ENCODE results near the gene RELN. TPM values are rescaled to one million over a fixed set of nuclear protein-coding genes. Genes with fewer than 3 reads are reported as not detected.

Gene RELN
- total RNA-seq, 1 experiment from 2014 or later: 0.02 TPM

DNA sequence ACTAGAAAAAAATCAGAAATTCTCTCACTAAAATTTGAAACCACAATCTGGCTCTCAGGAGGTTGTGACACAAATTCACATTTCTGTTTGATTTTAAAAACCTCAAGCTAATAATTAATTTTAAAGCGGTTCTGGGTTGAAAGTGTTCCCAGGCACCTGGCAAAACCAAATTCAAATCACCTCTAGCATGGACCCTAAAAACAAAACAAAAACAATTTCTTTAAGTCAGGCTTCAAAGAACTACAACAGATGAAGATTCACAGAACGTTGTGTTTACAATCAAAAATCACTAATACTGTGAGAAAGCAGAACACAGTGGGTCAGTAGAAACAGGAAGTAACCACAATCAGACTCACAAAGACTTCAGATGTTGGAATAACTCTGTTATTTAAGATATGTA lies 7.2 kb upstream of the RELN start:
- WGBS (ENCODE audit: extremely low coverage, insufficient read length, low lambda C conversion rate): no CpG with 5 or more reads among the region's 2 CpGs

More for the DNA sequence above, 7.2 kb upstream of the RELN start:
- H3T11ph ChIP-seq (ENCODE audit: low read length): no peak overlapping the region
- no peaks in the 10 kb centered on the region; the same call in 1 of the 2 replicates for H3K27me3 ChIP-seq (ENCODE audit: insufficient read depth, low read length)
- H2AFZ ChIP-seq (ENCODE audit: low read length): no peak overlapping the region
- H3K27ac ChIP-seq (ENCODE audit: insufficient read length, low read depth, low read length): no peak overlapping the region
- peaks cover 14% of the 10 kb centered on the region for H3K27me3 Mint-ChIP-seq (ENCODE audit: low read depth)
- no peak overlapping the region for H3K18ac ChIP-seq (ENCODE audit: insufficient read length, low read depth, low read length)
- H2BK12ac ChIP-seq (ENCODE audit: insufficient read length, low read depth, low read length): no peak overlapping the region
- no peak overlapping the region for H3K27ac Mint-ChIP-seq
- H3K4me1 Mint-ChIP-seq: no peaks in the 10 kb centered on the region
- no peak overlapping the region for H4K5ac ChIP-seq (ENCODE audit: insufficient read length, low read depth, low read length)
- H3K4me3 Mint-ChIP-seq: no peak overlapping the region
- H3K56ac ChIP-seq (ENCODE audit: insufficient read length, low read depth, low read length): no peak overlapping the region
- no peaks in the 10 kb centered on the region for H3K79me1 ChIP-seq (ENCODE audit: insufficient read depth, low read depth, low read length, poor library complexity, severe bottlenecking)
- H2BK5ac ChIP-seq (ENCODE audit: insufficient read length, low read length): no peak overlapping the region
- H3K36me3 Mint-ChIP-seq (ENCODE audit: insufficient read depth in 1 of 3, low read depth in 3 of 3): no peaks in the 10 kb centered on the region
- H3K23ac ChIP-seq (ENCODE audit: insufficient read length, low read depth, low read length): no peak overlapping the region
- H4K8ac ChIP-seq (replicated peaks; ENCODE audit: insufficient read length, low read depth, low read length): no peak overlapping the region
- no peaks in the 10 kb centered on the region for H3K23me2 ChIP-seq (ENCODE audit: insufficient read length, low read depth, low read length, poor library complexity, severe bottlenecking)
- no peak overlapping the region for H2BK120ac ChIP-seq (ENCODE audit: low read depth, low read length, poor library complexity, severe bottlenecking)
- no peak overlapping the region for H3K4ac ChIP-seq (ENCODE audit: low read depth, low read length)
- no peaks in the 10 kb centered on the region for H3K9me3 Mint-ChIP-seq
- H3K4me1 ChIP-seq (ENCODE audit: insufficient read depth, low read length): no peaks in the 10 kb centered on the region; the same call in 1 of the 2 replicates
- H3K4me2 ChIP-seq (ENCODE audit: insufficient read depth, insufficient read length, low read length): no peak overlapping the region
- TF ChIP-seq, protein P1, sequence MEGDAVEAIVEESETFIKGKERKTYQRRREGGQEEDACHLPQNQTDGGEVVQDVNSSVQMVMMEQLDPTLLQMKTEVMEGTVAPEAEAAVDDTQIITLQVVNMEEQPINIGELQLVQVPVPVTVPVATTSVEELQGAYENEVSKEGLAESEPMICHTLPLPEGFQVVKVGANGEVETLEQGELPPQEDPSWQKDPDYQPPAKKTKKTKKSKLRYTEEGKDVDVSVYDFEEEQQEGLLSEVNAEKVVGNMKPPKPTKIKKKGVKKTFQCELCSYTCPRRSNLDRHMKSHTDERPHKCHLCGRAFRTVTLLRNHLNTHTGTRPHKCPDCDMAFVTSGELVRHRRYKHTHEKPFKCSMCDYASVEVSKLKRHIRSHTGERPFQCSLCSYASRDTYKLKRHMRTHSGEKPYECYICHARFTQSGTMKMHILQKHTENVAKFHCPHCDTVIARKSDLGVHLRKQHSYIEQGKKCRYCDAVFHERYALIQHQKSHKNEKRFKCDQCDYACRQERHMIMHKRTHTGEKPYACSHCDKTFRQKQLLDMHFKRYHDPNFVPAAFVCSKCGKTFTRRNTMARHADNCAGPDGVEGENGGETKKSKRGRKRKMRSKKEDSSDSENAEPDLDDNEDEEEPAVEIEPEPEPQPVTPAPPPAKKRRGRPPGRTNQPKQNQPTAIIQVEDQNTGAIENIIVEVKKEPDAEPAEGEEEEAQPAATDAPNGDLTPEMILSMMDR (conservative IDR thresholded peaks at IDR 0.05): no peak
- no peak for DNase-seq
- H3K9ac ChIP-seq (ENCODE audit: extremely low read depth, insufficient read length, low read length): no peak overlapping the region
- no peak overlapping the region for H4K91ac ChIP-seq (ENCODE audit: insufficient read length, low read depth, low read length)
- no peak overlapping the region for H3K14ac ChIP-seq (ENCODE audit: insufficient read depth, low read length)
- no peak overlapping the region for H2BK20ac ChIP-seq (ENCODE audit: low read depth, low read length, poor library complexity, severe bottlenecking)
- H2AK5ac ChIP-seq (ENCODE audit: insufficient read length, low read length): no peak overlapping the region
- H3K9me3 ChIP-seq (ENCODE audit: control insufficient read depth, low read depth, low read length): no peaks in the 10 kb centered on the region
- H4K20me1 ChIP-seq (ENCODE audit: control insufficient read depth, insufficient read depth, insufficient read length): no peaks in the 10 kb centered on the region
- no peaks in the 10 kb centered on the region for H3K79me2 ChIP-seq (ENCODE audit: insufficient read depth, low read length)
- no peak overlapping the region for H2BK15ac ChIP-seq (ENCODE audit: low read depth, low read length)

Data from H9 (cell line).